ENCODE data around the gene SLC25A21.

GRCh38 chr14:36767603-36768281, 404.7 kb downstream of the SLC25A21 start:
- TF ChIP-seq CTCF (IDR thresholded peaks at IDR 0.05): no peak
- no peak for TF ChIP-seq POLR2A (IDR thresholded peaks at IDR 0.05)

Data from lower leg skin (tissue), 3 donors.